GM18505 (cell line): ENCODE results near the gene MYO1H.
"Not testable (repeated sequence)": the region's sequence is repeated elsewhere in the genome, so short reads cannot be mapped to it uniquely, and the experiment has no call there.

Experiments
- ATAC-seq: cut with Tn5 transposase; IDR thresholded peaks from one replicate; pipeline ENCODE4 v1.9.1; 2021; ENCODE audit not compliant: unreplicated experiment
- POLR2A ChIP-seq: IDR thresholded peaks from 4 replicates; pipeline ENCODE4 v1.6.1; 2011; ENCODE audit warnings: borderline replicate concordance; ENCODE audit not compliant: insufficient read depth, insufficient read length; ENCODE audit errors: extremely low read depth

The MYO1H gene

GRCh38 chr12:109418848-109419480, 71.3 kb downstream of the MYO1H start:
- TF ChIP-seq POLR2A, result no peak
- ATAC-seq, result no peak

- no peak for ATAC-seq
Observed at GRCh38 chr12:109421355-109422087, 73.8 kb downstream of the MYO1H start.

GRCh38 chr12:109422251-109422650, 74.6 kb downstream of the MYO1H start:
- TF ChIP-seq POLR2A, result no peak
- ATAC-seq, result no peak

More at GRCh38 chr12:109421355-109422087, 73.8 kb downstream of the MYO1H start:
- TF ChIP-seq POLR2A, result no peak

GRCh38 chr12:109423392-109423791, 75.7 kb downstream of the MYO1H start:
- TF ChIP-seq POLR2A, result no peak
- ATAC-seq, result no peak

- no peak for TF ChIP-seq POLR2A
- ATAC-seq, result no peak
Observed at GRCh38 chr12:109428037-109428629, 80.4 kb downstream of the MYO1H start.

GRCh38 chr12:109428804-109429203, 81.1 kb downstream of the MYO1H start:
- ATAC-seq, result not testable (repeated sequence)

GRCh38 chr12:109430244-109430643, 82.5 kb downstream of the MYO1H start:
- ATAC-seq, result no peak

GRCh38 chr12:109432431-109432830, 84.7 kb downstream of the MYO1H start:
- TF ChIP-seq POLR2A, result no peak
- no peak for ATAC-seq

More at GRCh38 chr12:109430244-109430643, 82.5 kb downstream of the MYO1H start:
- no peak for TF ChIP-seq POLR2A

- TF ChIP-seq POLR2A, result no peak
- ATAC-seq, result no peak
Observed at GRCh38 chr12:109432842-109433304, 85.2 kb downstream of the MYO1H start.

- no peak for ATAC-seq
- no peak for TF ChIP-seq POLR2A
Observed at GRCh38 chr12:109433618-109434017, 85.9 kb downstream of the MYO1H start.

- no peak for ATAC-seq
- no peak for TF ChIP-seq POLR2A
Observed at GRCh38 chr12:109434582-109434981, 86.9 kb downstream of the MYO1H start.

GRCh38 chr12:109435428-109436187, 87.9 kb downstream of the MYO1H start:
- ATAC-seq, result no peak
- TF ChIP-seq POLR2A, result no peak

GRCh38 chr12:109436188-109436560, 88.5 kb downstream of the MYO1H start:
- no peak for TF ChIP-seq POLR2A
- ATAC-seq, result no peak

- no peak for ATAC-seq
- no peak for TF ChIP-seq POLR2A
Observed at GRCh38 chr12:109439181-109439580, 91.5 kb downstream of the MYO1H start.

- not testable (repeated sequence) for ATAC-seq
Observed at GRCh38 chr12:109439951-109440350, 92.3 kb downstream of the MYO1H start.
